LNCaP clone FGC (cell line): ENCODE measurements around the gene MARK1.
A peak's percentile ranks its signal among the peaks of the same experiment; 100 is the strongest.
"Not testable (repeated sequence)": the region's sequence is repeated elsewhere in the genome, so short reads cannot be mapped to it uniquely, and the experiment has no call there.

Experiments
- DNase-seq: peaks from one replicate; pipeline ENCODE4 v3.0.0-alpha.2; 2011; ENCODE audit warnings: low read depth
- H3K4me3 ChIP-seq: 2 replicates; pipeline ENCODE4 v1.5.1; 2011; ENCODE audit warnings: mild to moderate bottlenecking, low read depth, low read length, control low read depth
- TF ChIP-seq, protein P1 (sequence below): IDR thresholded peaks from 2 replicates; pipeline ENCODE4 v1.5.1; 2012; ENCODE audit warnings: mild to moderate bottlenecking; ENCODE audit not compliant: control insufficient read depth, insufficient read depth; ENCODE audit errors: extremely low read depth

MARK1 gene

GRCh38 chr1:220594356-220594755, 66.4 kb downstream of the MARK1 start:
- no peak overlapping the region for H3K4me3 ChIP-seq
- no peak for DNase-seq
- TF ChIP-seq, protein P1, sequence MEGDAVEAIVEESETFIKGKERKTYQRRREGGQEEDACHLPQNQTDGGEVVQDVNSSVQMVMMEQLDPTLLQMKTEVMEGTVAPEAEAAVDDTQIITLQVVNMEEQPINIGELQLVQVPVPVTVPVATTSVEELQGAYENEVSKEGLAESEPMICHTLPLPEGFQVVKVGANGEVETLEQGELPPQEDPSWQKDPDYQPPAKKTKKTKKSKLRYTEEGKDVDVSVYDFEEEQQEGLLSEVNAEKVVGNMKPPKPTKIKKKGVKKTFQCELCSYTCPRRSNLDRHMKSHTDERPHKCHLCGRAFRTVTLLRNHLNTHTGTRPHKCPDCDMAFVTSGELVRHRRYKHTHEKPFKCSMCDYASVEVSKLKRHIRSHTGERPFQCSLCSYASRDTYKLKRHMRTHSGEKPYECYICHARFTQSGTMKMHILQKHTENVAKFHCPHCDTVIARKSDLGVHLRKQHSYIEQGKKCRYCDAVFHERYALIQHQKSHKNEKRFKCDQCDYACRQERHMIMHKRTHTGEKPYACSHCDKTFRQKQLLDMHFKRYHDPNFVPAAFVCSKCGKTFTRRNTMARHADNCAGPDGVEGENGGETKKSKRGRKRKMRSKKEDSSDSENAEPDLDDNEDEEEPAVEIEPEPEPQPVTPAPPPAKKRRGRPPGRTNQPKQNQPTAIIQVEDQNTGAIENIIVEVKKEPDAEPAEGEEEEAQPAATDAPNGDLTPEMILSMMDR, result no peak

DNA sequence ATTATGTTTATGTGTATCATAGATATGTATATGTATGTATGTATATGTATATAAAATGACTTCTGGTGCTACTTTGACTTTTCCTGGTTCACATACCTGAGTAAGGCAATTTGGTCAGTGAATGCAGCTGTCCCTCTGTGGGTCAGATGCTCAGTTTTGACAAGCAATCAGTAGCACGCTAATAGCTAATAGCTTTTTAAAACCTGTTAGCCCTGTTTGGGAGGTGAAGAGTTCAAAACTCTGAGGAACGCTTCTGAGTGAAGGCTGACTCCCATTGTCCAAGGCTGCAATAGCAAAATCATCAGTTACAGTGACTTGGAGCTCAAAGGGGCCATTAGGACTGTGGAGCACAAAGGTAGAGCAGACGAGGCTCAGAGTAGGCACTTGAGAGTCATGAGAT, 67.2 kb downstream of the MARK1 start:
- no peak overlapping the region for H3K4me3 ChIP-seq
- no peak for DNase-seq
- TF ChIP-seq, protein P1, result no peak

DNA sequence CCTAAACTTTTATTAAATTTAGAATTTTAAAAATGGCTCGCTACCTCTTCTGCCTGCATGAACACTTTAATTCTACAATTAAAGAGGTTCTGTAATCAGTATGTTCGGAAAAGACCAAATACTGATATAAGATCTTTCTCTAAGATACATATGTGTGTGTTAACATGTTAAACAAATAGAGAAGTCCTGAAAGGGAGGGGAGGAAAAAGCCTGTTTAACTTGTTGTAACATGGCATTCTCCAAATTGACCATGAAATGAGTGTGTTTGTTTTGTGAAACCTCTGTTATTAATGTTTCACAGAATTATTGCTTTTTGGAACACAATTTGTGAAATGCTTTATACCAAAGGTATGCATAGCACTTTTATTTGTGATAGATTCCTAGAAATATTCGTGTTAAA, 77.0 kb downstream of the MARK1 start:
- no peak overlapping the region for H3K4me3 ChIP-seq
- TF ChIP-seq, protein P1, result no peak
- DNase-seq, result peak; percentile 77

DNA sequence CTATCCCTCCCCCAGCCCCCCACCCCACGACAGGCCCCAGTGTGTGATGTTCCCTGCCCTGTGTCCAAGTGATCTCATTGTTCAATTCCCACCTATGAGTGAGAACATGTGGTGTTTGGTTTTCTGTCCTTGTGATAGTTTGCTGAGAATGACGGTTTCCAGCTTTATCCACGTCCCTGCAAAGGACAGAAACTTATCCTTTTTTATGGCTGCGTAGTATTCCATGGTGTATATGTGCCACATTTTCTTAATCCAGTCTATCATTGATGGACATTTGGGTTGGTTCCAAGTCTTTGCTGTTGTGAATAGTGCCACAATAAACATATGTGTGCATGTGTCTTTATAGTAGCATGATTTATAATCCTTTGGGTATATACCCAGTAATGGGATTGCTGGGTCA, 77.7 kb downstream of the MARK1 start:
- H3K4me3 ChIP-seq, DNase-seq: not testable (repeated sequence)

- not testable (repeated sequence) for DNase-seq, H3K4me3 ChIP-seq
Observed at GRCh38 chr1:220611100-220611499, 83.2 kb downstream of the MARK1 start.

DNA sequence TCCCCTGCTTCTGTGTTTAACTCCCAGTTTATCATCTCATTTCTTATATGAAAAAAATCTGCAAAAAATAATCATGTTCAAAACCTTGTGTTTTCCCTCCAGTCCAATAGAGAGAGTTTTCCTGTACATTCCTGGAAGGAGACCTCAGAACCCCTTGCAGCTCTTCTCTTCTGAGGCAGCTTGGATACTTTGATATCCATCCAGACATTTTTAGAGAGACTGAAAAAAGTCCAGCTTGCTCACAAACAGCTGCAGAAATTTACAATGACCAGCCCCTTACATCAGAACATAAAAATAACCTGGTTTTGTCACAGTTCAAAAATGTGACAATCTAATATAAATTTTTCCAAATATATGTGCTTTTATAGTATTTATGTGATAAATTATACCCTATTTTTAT, 88.9 kb downstream of the MARK1 start:
- TF ChIP-seq, protein P1, result no peak
- no peak overlapping the region for H3K4me3 ChIP-seq
- DNase-seq, result no peak

- no peak overlapping the region for H3K4me3 ChIP-seq
- TF ChIP-seq, protein P1, result no peak
- no peak for DNase-seq
Observed at GRCh38 chr1:220628431-220628830, 100.5 kb downstream of the MARK1 start.

DNA sequence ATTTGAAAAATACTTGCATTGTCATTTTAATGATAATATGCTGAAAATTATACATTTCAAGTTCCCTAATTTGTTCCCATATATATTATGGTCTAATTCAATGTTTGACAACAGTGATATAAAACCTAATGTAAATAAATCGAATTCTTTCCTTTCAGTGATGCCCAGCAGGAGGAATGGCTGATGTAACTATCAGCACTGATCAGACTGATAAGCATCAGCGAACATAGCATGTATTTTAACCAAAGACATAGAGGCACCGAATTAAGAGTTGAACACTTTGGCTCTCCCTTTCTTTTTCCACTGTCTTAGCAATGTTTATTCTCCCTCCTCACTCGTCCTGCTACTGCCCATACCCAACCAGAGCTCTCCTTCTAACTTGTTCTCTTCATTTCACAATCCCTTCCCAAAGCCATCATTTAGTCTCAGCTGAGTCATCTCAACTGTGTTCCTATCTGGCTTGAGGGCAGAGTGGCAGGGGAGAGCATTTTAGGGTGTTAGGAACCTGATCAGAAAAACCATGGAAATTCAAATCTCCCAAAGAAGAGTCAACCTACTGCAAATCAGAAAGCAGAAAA, 103.4 kb downstream of the MARK1 start:
- TF ChIP-seq, protein P1, result no peak
- DNase-seq, result peak; percentile 64
- H3K4me3 ChIP-seq, result no peak overlapping the region
